Measurements from ENCODE around the gene CLTC.
"Not testable (repeated sequence)": the region's sequence is repeated elsewhere in the genome, so short reads cannot be mapped to it uniquely, and the experiment has no call there.

CLTC gene

DNA sequence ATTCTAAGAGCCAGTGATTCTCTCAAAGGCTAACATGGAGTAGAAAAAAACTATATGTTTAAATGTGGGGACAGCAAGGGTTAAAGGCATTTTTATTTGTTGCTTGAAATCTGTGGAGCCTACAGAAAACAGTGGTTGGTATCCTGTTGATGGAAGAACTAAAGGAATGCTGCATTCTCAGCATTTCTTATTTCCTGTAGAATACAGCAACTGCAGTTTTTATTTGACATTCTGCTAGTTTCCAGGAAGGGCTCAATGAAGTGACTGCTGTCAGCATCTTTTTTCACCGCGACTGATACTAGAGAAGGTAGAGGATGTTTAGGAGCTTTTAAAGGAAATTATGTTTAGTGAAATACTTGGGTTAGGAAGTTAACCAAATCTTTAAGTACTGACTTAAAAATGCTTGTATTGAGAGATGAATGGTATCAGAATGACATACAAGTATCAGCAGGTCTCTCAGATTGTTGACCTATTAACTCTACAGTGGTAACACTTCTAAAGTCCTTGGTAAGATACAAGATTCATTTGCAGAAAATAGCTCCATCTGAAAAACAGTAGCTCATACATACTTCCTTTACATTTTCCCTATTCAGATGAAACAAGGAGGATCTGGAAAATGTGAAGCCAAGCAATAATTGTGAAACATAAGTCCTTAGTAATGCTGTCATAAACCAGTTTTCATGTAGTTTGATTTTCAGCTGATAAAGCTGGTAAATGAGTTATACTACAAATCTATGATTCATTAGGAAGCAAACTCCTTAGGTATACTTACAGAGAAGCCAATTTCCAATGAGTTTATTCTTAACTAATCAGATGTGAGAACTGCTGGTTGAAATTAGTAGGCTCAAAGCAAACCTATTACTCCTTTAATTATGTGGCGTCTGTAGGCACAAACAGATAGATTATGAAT is 15.2 kb downstream of the CLTC start:
- no peak for DNase-seq (ENCODE audit: low spot score)

DNA sequence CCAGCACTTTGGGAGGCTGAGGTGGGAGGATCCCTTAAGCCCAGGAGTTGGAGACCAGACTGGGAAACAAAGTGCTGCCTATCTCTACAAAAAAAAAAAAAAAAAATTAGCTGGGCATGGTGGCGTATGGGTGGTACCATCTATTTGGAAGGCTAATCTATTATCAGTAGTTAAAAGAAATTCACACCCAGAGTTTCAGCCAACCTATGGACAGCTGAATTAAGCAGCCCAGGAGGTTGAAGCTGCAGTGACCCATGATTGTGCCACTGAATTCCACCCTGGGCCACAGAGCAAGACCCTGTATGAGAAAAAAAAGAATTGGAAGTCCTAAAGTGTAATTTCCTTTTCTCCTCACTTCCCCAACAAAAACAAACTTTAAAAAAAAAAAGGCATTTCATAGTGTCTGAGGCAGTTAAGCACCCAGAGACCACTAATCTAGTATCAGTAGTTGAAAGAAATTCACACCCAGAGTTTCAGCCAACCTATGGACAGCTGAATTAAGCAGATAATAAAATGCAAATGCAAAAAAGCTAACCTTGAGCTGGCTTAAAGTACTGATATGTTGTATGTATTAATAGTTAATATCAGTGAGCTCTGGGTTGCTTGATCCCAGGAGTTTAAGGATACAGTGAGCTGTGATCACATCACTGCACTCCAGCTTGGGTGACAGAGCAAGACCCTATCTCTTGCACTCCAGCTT is 18.1 kb downstream of the CLTC start:
- no peak for DNase-seq (ENCODE audit: low spot score)

DNA sequence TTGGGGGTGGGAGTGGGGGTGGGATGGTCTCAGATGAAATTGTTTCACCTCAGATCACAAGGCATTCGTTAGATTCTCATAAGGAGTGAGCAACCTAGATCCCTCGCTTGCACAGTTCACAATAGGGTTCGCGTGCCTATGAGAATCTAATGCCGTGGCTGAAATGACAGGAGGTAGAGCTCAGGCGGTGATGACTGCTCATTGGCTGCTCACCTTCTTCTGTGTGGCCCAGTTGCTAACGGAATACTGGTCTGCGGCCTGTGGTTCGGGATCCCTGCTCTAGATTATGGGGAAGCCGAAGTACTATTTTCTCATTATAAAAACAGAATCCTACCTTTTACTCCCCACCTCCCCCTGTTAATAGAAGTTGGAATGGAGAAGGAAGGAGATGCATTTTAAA is 18.9 kb downstream of the CLTC start:
- DNase-seq (ENCODE audit: low spot score), result no peak

DNA sequence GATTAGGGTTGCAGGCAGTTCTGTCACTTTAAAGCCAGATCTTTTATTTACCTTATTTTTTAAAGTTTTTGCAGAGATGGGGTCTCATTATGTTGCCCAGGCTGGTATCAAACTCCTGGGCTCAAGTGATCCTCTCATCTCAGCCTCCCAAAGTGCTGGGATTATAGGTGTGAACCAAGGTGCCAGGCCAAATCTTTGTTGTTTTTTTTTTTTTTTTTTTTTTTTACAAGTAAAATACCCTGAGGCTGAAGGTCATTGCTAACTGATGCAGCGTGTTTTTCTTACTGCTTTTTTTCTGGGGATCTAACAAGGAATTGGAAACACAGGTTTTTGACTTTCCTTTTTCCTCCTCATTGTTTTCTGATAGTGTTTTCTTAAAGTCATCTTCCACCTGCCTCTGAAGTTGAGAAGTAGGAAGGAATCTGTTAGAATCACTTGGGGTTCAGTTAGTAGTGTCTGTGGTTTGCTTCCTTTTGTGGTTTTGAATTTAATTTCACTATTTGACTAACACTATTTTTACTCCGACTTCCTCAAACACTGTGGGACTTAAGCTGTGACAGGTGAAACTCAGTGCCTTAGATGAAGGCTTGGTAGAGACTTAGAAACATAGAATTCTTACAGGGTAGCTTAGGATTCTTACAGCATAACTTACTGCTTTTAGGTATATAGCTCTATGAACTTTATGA is 22.2 kb downstream of the CLTC start:
- peak; percentile 42 for DNase-seq (ENCODE audit: low spot score)

DNA sequence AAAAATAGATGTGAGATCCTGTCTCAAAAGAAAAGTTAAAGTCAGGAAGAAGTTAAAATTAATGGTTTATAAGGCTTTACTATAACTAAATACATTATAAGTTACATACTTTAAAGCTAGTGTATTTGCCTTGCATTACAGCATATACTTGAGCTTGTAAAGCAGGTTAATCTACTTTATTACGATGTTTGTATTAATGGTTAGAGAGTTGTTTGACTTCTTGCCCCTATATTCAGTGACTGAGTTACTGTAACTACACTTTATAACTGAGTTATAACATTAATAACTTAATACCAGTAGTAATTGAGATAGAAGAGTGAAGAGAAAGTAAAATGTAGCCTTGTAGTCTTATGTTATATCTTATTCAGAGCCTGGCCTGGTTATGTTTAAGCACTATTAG is 22.9 kb downstream of the CLTC start:
- no peak for DNase-seq (ENCODE audit: low spot score)

DNA sequence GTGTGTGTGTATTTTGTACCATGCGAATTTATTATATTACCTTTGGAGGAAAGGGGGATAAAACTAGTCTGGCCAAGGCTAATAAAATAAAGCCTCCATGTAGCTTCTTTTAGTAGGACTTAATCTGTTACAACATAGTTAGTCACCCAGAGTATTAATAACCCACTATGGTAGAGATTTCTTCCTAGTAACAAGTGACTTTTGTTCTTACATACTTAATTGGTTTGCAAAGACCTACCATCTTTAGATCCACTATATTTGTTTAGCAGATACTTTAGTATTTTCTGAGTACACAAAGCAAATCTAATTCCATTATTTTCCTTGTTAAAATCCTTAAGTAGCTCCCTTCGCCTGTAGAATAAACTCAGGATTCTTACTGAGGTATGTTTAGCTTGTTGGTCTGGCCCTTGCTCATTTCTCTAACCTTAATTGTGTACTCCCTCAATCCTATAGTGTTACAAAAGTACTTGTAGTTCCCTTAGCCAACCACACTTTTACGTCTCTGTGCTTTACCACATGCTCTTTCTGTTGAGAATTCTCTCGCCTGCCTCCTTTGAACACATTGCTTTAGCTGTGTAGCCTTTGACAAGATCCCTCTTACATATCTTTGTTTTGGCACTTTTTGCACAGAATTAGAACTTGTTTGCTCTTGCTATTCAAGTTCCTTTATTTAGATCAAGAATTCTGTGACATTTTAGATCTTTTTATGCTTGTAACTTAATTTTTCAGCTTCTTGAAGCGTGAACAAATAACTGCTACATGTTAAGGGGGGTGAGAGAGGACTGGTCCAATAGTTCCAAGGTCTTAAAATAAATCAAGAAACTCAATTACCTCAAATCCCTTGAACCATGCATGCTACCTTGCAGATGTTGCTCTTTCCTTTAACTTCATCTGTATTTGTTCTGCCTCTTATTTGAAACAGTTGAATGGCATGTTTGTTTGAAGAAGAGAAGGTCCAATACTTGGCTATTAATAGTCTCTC is 23.8 kb downstream of the CLTC start:
- DNase-seq (ENCODE audit: low spot score), result no peak

DNA sequence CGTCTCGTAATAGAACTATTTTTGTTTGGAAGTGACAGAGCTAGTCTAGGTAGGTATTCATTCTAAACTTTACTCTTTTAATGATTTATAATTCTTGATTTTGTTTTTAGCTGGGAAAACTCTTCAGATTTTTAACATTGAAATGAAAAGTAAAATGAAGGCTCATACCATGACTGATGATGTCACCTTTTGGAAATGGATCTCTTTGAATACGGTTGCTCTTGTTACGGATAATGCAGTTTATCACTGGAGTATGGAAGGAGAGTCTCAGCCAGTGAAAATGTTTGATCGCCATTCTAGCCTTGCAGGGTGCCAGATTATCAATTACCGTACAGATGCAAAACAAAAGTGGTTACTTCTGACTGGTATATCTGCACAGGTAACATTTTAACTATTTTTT is 27.6 kb downstream of the CLTC start:
- DNase-seq (ENCODE audit: low spot score), result no peak

DNA sequence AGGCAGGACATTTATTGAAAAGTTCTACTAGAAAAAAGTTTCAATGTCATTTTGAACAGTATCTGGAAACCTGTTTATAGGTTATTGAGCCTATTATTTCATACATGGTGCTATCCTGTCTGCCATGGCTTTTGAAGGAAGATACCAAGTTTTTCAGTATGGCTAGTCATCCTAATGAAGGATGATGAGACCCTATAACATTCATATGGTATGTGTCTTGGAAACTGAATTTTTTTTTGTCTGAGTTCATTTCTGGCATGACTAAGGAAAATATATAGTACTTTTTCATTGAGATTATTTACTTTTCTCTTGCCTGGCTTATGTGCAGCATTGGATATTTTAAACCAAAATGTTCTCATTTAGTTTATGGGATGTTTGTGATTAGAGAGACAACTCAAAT is 30.2 kb downstream of the CLTC start:
- no peak for DNase-seq (ENCODE audit: low spot score)

DNA sequence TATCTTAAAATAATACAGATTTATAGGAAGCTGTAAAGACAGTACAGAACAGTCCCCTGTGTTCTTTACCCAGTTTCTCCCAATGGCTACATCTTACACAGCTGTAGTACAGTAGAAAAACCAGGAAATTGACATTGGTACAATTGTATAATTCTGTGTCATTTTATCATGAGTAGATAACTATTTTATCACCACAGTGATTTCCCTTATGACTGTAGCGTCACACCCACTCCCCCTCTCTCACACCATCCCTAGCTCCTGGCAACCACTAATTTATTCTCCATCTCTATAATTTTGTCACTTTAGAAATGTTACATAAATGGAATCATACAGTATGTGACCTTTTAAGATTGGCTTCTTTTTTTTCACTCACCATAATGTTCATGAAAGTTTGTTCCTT is 30.9 kb downstream of the CLTC start:
- no peak for DNase-seq (ENCODE audit: low spot score)

DNA sequence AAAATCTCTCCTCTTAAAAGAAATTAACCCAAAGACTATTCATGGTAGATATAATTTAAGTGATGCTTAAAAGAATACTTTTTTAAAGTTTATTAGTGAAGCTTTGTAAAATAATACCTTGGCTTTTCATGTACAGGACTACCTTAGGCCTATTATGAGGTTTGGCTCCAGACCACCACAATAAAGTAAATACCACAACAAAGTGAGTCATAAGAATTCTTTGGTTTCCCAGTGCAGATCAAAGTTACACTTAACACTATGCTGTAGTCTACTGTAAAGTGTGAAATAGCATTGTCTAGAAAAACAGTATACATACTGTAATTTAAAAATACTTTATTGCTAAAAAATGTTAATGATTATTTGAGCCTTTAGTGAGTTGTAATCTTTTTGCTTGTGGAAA is 31.7 kb downstream of the CLTC start:
- peak; percentile 48 for DNase-seq (ENCODE audit: low spot score)

DNA sequence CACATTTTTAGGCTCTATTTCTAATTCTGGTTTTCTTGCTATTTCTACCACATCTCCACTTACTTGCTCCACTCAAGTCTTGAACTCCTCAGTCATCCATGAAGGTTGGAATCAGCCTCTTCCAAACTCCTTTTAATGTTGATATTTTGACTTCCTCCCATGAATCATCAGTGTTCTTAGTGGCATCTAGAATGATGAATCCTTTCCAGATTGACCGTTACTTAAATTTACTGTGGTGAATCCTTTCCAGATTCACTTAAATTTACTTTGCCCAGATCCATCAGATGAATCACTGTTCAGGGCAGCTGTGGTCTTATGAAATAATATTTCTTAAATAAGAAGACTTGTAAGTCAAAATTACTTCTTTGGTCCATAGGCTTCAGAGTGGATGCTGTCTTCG is 32.4 kb downstream of the CLTC start:
- DNase-seq (ENCODE audit: low spot score), result no peak

DNA sequence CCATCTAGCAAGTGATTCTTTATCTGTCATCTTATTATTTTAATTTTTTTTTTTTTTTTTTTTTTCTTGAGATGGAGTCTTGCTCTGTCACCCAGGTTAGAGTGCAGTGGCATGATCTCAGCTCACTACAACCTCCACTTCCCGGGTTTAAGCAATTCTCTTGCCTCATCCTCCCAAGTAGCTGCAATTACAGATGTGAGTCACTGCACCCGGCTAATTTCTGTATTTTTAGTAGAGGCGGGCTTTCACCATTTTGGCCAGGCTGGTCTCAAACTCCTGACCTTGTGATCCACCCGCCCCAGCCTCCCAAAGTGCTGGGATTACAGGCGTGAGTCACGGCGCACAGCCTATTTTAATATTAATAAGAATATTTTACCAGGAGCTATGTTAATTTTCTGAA is 36.9 kb downstream of the CLTC start:
- DNase-seq (ENCODE audit: low spot score), result not testable (repeated sequence)

DNA sequence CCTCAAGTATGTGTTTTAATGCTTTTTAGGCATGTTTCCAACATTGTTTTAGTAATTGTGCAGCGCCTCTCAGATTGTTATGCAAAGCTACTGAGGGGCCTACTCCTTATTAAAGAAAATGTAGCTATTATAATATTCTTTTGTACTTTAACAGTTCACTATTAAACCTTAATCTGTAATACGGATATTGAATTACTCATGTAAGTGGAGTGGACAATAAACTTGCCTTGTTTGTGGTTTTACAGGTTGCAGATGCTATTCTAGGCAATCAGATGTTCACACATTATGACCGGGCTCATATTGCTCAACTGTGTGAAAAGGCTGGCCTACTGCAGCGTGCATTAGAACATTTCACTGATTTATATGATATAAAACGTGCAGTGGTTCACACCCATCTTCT is 46.5 kb downstream of the CLTC start:
- DNase-seq (ENCODE audit: low spot score), result no peak

DNA sequence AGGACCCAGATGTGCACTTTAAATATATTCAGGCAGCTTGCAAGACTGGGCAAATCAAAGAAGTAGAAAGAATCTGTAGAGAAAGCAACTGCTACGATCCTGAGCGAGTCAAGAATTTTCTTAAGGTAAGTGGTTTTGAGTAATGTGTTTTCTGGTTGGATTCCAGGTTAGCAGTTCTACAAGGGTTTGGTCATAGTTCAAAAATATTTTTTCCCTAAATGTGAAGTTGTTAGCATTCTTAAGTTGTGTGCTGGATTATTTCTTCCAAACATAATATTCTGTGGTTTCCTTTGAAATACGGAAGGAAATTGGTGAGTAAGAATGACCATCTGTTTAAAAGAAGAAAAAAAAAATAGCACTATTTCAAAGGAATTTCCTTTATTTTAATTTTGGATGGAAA is 49.1 kb downstream of the CLTC start:
- DNase-seq (ENCODE audit: low spot score), result no peak

DNA sequence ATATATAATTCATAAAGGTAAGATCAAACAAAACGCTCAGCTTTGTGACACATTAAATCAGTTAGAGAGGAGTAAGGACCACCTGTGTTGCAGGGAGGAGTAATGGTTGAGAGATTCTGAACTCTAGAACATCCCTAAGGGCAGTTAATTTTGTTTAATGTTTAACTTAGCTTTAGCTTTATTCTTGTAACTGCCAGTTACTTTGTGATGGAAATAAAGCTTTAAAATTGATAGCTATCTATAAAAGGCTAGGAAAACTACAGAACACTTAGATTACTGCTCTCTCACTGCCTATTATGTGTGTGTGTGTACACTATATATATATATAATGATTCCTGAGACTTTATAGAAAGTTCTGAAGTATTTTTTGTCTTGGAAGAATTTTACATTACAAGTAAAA is 49.7 kb downstream of the CLTC start:
- no peak for DNase-seq (ENCODE audit: low spot score)

DNA sequence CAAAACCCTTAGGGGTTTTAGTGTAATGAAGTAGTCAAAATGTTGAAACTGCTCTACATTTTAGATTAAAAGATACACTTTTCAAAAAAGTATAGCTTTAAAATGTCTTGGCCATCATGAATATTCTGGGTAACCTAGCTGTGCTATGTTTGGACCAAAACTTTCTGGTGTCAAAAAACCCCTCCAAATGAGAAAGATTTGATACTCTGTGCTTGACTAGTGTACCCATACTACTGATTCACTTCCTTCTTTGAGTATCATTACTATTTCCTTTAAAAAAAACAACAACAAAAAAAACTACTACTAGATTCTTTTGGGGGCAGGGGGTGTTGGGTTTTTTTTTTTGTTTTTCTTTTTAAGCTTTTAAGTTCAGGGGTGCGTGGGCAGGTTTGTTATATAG is 50.2 kb downstream of the CLTC start:
- no peak for DNase-seq (ENCODE audit: low spot score)

DNA sequence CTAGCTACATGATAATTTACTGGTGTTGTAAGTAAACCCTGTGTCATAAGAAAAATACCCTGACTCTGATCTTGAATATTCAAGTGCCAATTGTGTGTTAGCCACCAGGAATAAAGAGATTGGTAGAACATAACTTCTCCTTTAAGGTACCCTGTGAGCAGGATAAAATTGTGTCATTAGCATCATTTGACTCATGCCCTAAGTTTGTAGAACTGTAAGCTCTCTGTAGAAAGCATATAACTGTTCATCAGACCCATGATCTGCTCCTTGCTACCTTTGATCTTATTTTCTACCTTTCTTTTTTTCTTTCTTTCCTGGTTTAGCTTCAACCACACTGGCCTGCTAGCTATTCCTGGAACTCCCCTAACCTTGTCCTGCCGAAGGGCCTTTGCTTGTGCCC is 51.7 kb downstream of the CLTC start:
- no peak for DNase-seq (ENCODE audit: low spot score)

DNA sequence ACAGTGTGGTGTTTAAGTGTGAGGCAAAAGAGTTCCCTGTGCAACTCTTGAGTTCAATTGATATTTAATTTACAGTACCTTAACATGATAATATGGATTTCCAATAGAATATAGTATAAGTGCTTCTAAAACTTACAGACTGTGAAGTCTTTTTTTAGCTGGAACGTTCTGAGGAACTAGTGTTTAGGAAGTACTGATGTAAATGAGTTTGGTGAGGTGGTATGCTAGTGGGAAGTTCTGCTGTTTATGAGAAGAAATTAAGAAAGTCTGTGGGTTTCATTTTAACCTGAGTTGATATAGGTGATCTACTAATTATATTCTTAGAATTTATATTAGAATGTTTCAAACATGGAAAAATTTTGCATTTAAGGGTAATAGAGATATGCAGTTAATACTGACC is 55.5 kb downstream of the CLTC start:
- DNase-seq (ENCODE audit: low spot score), result no peak

DNA sequence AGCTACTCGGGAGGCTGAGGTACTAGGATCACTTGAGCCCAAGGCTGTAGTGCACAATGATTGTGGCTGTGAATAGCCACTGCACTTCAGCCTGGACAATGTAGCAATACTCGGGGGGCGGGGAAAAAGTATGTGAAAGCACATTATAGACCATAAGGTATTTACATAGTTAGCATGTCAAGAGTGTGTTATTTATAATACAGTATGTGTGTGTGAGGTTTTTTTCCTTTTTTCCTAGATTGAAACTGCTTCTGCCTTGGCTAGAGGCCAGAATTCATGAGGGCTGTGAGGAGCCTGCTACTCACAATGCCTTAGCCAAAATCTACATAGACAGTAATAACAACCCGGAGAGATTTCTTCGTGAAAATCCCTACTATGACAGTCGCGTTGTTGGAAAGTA is 57.0 kb downstream of the CLTC start:
- DNase-seq (ENCODE audit: low spot score), result no peak

DNA sequence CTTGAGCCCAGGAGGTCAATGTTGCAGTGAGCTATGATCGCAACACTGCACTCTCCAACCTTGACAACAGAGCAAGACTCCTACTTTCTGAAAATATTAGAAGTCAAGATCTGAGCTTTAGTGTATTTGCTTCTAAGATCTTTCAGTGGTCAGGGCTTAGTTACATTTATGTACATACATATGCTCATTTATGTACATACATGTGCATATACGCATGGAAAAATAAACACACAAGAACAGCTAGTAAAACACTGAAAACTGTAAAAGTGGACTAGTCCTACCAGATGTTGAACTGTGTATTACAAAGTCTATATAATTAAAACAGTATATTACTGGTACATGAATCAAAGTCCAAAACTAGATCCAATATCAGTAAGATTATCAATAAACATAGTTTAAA is 59.2 kb downstream of the CLTC start:
- no peak for DNase-seq (ENCODE audit: low spot score)

DNA sequence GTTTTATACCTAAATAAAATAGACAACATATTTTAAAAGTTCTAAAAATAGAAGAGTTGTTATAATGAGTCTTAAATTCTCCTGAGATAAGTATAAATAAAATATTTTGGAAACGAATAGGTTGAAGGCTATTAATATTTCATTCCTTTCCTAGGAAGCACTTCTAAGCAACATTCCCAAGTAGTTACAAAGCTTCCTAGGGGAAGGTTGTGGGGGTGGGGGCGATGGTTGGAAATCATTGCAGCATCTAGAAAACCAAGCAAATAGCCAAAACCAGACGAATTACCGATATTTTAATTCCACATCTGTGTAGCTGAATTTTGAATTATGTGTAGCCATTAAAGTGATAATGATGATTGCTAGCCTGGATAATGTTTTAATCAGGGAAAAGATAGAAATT is 60.6 kb downstream of the CLTC start:
- DNase-seq (ENCODE audit: low spot score), result no peak

DNA sequence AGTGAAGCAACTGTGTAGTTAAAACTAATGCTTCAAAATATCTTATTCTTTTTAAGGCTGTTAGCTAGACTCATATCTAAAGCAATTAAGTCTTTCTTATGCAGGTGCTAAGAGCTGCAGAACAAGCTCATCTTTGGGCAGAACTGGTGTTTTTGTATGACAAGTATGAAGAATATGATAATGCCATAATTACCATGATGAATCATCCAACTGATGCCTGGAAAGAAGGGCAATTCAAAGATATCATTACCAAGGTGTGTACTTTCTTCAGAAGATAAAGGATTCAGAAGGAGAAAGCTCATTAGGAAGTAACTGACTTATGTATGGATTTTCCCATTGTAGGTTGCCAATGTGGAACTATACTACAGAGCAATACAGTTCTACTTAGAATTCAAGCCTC is 63.6 kb downstream of the CLTC start:
- no peak for DNase-seq (ENCODE audit: low spot score)

Measured in CD4-positive, alpha-beta T cell treated with Interleukin-2 at 100 ng/mL for 4 hours (primary cell).